ENCODE measurements around the gene TMEM53.

DNA sequence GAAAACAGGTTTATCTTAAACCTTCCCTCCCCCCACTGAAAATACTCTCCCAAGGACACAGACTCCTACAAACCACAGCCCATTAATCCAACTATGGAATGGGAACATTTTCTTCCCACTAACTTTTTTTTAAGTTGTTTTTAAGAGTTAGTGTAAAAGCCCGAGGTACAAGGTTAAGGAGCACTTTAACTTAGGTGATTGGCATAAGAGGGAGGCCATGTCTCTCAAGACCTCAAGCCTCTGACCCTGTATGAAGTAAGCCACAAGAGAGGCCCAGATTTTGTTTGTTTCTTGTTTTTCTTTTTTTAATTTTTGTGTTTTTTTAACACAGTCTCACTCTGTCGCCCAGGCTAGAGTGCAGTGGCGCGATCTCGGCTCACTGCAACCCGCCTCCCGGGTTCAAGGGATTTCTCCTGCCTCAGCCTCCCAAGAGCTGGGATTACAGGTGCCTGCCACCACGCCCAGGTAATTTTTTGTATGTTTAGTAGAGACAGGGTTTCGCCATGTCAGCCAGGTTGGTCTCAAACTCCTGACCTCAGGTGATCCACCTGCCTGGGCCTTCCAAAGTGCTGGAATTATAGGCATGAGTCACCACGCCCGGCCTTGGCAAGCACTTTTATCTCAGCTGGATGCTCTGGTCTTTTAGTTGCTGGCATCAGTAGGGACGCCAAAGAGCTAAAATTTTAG, 14.6 kb upstream of the TMEM53 start:
- TF ChIP-seq CTCF (conservative IDR thresholded peaks at IDR 0.05) (no peak), ZFX (IDR thresholded peaks at IDR 0.05) (no peak)

Data from C4-2B (cell line).